Naive thymus-derived CD8-positive, alpha-beta T cell (primary cell): ENCODE measurements around the gene RHPN2. TPM values are rescaled to one million over a fixed set of nuclear protein-coding genes. Genes with fewer than 3 reads are reported as not detected.
"Not testable (repeated sequence)": the region's sequence is repeated elsewhere in the genome, so short reads cannot be mapped to it uniquely, and the experiment has no call there.

ENCODE experiments used
- ATAC-seq, 2 donors: fragments of 150-1000 bp; cut with Tn5 transposase in 1 of 2; sonication (Bioruptor Pico), chemical (Tn5 transposase) in 1 of 2; 1 replicate in 1 of 2; 2 replicates in 1 of 2; pipeline ENCODE4 v1.10.0; 2021; ENCODE audit warnings: mild to moderate bottlenecking in 2 of 2, moderate library complexity in 2 of 2
- POLR2A ChIA-PET: fragments of 350-600 bp; sonication (Branson Sonifier 250); formaldehyde crosslinking; loops from one replicate; lab custom pipeline; 2021; ENCODE audit warnings: antibody characterized with exemption; lab: Charles Lee
- DNase-seq, 10 donors: peaks; one replicate each; pipeline versions ENCODE4 v3.0.0 to v3.0.0-alpha.2; 2020 to 2022
- H3K27ac Mint-ChIP-seq, 10 donors: one replicate each; pipeline ENCODE4 v1.8.0; 2020 to 2022; ENCODE audit warnings: mild to moderate bottlenecking in 10 of 10, mixed read lengths in 10 of 10, moderate library complexity in 4 of 10, inconsistent platforms in 1 of 10
- H3K27me3 Mint-ChIP-seq, 5 donors: one replicate each; pipeline ENCODE4 v1.8.0; 2021 to 2022; ENCODE audit warnings: mixed read lengths in 5 of 5
- H3K36me3 Mint-ChIP-seq, 3 donors: one replicate each; pipeline ENCODE4 v1.8.0; 2020 to 2022; ENCODE audit warnings: mixed read lengths in 3 of 3, mild to moderate bottlenecking in 2 of 3, inconsistent platforms in 1 of 3
- H3K4me1 Mint-ChIP-seq, 4 donors: one replicate each; pipeline ENCODE4 v1.8.0; 2021 to 2022; ENCODE audit warnings: mixed read lengths in 4 of 4
- H3K4me3 Mint-ChIP-seq, 10 donors: one replicate each; pipeline ENCODE4 v1.8.0; 2020 to 2022; ENCODE audit warnings: mild to moderate bottlenecking in 10 of 10, mixed read lengths in 10 of 10, moderate library complexity in 6 of 10, inconsistent platforms in 1 of 10
- H3K9me3 Mint-ChIP-seq, 9 donors: one replicate each; pipeline ENCODE4 v1.8.0; 2020 to 2022; ENCODE audit warnings: mixed read lengths in 9 of 9, mild to moderate bottlenecking in 3 of 9, inconsistent platforms in 1 of 9, moderate library complexity in 1 of 9
- polyA plus RNA-seq, 3 donors: library from polyadenylated mRNA; unstranded; fragments of 300-500 nt; fragmentation: Illumina TruSeq; gene quantifications; one replicate each; pipeline ENCODE4 v1.2.3, GENCODE V29; 2021
- total RNA-seq, 8 experiments: library from RNA in 2 of 8; stranded (reverse) in 2 of 8; gene quantifications; one replicate each; pipeline ENCODE4 v1.2.3 and lab custom pipeline; 2021 to 2026

Gene RHPN2
- total and polyA plus RNA-seq, 5 experiments from 2014 or later, result 0.06 to 2.8 (median 1.8) TPM

GRCh38 chr19:32979807-32980206 is 84.9 kb downstream of the RHPN2 start:
- H3K27me3 Mint-ChIP-seq, H3K36me3 Mint-ChIP-seq, H3K27ac Mint-ChIP-seq, H3K4me3 Mint-ChIP-seq, POLR2A ChIA-PET, ATAC-seq, DNase-seq, H3K4me1 Mint-ChIP-seq, H3K9me3 Mint-ChIP-seq: not testable (repeated sequence)

- POLR2A ChIA-PET, result interaction anchor here (0.7 kb wide), 2 partner anchors 10 to 122 kb away, joined by 4 to 6 read pairs; no protein-coding TSS in a partner anchor
These were observed 86.9 kb downstream of the RHPN2 start for GRCh38 chr19:32977813-32978212.

GRCh38 chr19:32977280-32977679 is 87.4 kb downstream of the RHPN2 start:
- ATAC-seq (no peak), DNase-seq (no peak)
- Mint-ChIP-seq H3K4me3 (no peak overlapping the region), H3K9me3 (peaks cover 0 to 1% (median 0%) of the 10 kb centered on the region in 9 donors), H3K27me3 (no peaks in the 10 kb centered on the region), H3K4me1 (peaks cover under 1 to 7% (median 2%) of the 10 kb centered on the region in 4 donors), H3K27ac (no peak overlapping the region), H3K36me3 (peaks cover 0 to 5% (median 0%) of the 10 kb centered on the region in 3 donors)
- POLR2A ChIA-PET, result interaction anchor here (0.7 kb wide), 1 partner anchor 11 kb away, joined by 6 read pairs; no protein-coding TSS in a partner anchor

More at GRCh38 chr19:32977813-32978212, 86.9 kb downstream of the RHPN2 start:
- not testable (repeated sequence) for DNase-seq, H3K27me3 Mint-ChIP-seq, H3K4me1 Mint-ChIP-seq, H3K27ac Mint-ChIP-seq, H3K36me3 Mint-ChIP-seq, H3K4me3 Mint-ChIP-seq, H3K9me3 Mint-ChIP-seq, ATAC-seq

GRCh38 chr19:32976223-32976805 is 88.4 kb downstream of the RHPN2 start:
- no peak overlapping the region for H3K4me3 Mint-ChIP-seq
- DNase-seq (peak; percentile 35 to 84 (median 61)), ATAC-seq (no peak)
- peaks cover 9 to 15% (median 10%) of the 10 kb centered on the region in 4 donors for H3K4me1 Mint-ChIP-seq
- POLR2A ChIA-PET, result interaction anchor here (0.6 to 1.6 kb wide), 4 partner anchors 105 to 319 kb away, joined by 3 to 6 read pairs (median 4); no protein-coding TSS in a partner anchor
- peaks cover 0 to 1% (median 0%) of the 10 kb centered on the region in 9 donors for H3K9me3 Mint-ChIP-seq
- no peak overlapping the region for H3K27ac Mint-ChIP-seq
- H3K27me3 Mint-ChIP-seq, result no peaks in the 10 kb centered on the region
- H3K36me3 Mint-ChIP-seq, result peaks cover 0 to 5% (median 0%) of the 10 kb centered on the region in 3 donors

DNA sequence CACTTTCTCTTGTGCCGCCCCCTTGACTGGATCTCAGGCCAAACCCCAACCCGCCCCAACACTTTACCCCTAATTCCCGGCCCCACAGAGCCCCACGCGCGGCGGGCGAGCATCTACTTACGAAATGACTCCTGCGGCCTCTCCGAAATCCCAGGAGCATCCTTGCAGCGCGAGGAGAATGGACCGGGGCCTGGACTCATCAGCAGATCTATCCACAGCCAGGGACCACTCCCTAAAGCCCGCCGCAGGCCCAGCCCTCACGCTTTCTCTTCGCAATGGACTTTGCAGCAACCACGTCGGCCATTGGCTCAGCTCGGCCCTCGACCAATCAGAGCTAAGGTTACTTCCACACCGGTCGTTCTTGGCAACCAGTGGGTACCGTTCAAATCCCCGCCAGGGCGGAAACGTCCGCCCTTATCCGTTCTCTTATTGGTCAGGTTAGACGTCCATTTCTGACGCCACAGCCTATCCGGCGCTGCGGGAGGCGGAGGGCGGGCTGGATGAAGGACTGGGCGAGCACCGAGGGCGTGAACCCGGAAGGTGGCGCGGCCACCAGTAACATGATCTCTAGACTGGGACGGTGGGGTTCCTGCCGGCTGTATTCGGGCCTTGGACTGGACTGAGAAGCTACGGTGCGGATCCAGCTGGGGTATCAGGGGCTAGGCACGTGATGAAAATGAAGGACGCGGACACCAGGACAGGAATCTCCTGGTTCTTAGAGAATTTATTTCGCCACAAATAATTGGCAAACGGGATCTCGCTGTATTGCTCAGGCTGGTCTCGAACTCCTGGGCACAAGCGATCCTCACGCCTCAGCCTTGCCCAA is 92.8 kb downstream of the RHPN2 start, which contains the start of the genes CEP89 and FAAP24:
Gene CEP89, minus strand, starts transcription at position 244 of the 826 bp plus-strand sequence. Its CDS starts 84 bp downstream, at position 160.
Gene FAAP24, plus strand, starts transcription at position 528 of the 826 bp plus-strand sequence. CDS start 955 bp downstream, outside the sequence.
- POLR2A ChIA-PET, result interaction anchor here (0.8 to 1.9 kb wide), 7 partner anchors 178 to 1200 kb away, joined by 3 to 9 read pairs (median 4); partner anchors contain the start of genes NUDT19 and PDCD5
- Mint-ChIP-seq H3K27me3 (no peaks in the 10 kb centered on the region), H3K4me1 (peaks cover 13 to 24% (median 22%) of the 10 kb centered on the region in 4 donors)

DNA sequence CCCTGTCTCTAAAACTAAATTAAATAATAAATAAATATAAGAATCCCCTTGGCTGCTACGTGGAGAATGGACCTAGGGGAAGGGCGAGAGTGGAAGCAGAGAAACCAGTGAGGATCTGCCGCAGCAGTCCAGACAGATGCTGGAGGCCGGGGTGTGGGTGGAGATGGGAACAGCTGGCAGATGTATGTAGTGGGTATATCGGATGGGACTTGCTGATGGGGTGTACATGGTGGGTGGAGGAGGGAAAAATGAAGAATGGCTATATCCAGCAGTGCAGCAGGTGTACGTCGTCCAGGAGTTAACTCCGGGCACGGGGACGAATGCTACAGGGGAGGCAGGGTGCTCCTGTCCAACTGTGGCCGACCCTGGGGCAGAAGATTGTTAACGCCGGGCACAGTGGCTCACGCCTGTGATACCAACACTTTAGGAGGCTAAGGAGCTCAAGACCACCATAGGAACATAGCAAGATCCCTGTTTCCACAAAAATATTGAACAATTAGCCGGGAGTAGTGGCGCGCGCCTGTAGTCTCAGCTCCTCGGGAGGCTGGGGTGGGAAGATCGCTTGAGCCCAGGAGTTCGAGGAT is 93.6 kb downstream of the RHPN2 start:
- DNase-seq (no peak), ATAC-seq (no peak)
- POLR2A ChIA-PET, result interaction anchor here (1.0 to 1.9 kb wide), 4 partner anchors 206 to 1201 kb away, joined by 3 to 9 read pairs (median 6); partner anchors contain the start of gene NUDT19

More for the DNA sequence above, 92.8 kb downstream of the RHPN2 start, which contains the start of the genes CEP89 and FAAP24:
- ATAC-seq (peak; percentile 98 to 99), DNase-seq (peak; percentile 88 to 100 (median 99))
- Mint-ChIP-seq H3K27ac (peak within 1 kb of the TSS; percentile 94 to 98 (median 96)), H3K9me3 (peaks cover 0 to 1% (median 0%) of the 10 kb centered on the region in 9 donors), H3K4me3 (peak within 1 kb of the TSS; percentile 98 to 100 (median 99)), H3K36me3 (peaks cover 0 to 4% (median 0%) of the 10 kb centered on the region in 3 donors)

GRCh38 chr19:32969549-32969948 is 95.1 kb downstream of the RHPN2 start:
- Mint-ChIP-seq H3K9me3 (no peaks in the 10 kb centered on the region), H3K36me3 (peaks cover 0 to 15% (median 2%) of the 10 kb centered on the region in 3 donors), H3K4me3 (peak overlapping the region in 1 of 10 donors; percentile 57), H3K27me3 (no peaks in the 10 kb centered on the region), H3K4me1 (peaks cover 10 to 23% (median 20%) of the 10 kb centered on the region in 4 donors), H3K27ac (no peak overlapping the region)
- ATAC-seq (no peak), DNase-seq (no peak)
- POLR2A ChIA-PET, result no interaction called here

More for the DNA sequence above, 93.6 kb downstream of the RHPN2 start:
- Mint-ChIP-seq H3K4me3 (peak overlapping the region; percentile 98 to 100 (median 99)), H3K27ac (peak overlapping the region in 7 of 10 donors; percentile 96 to 98 (median 97)), H3K9me3 (peaks cover 0 to 1% (median 0%) of the 10 kb centered on the region in 9 donors), H3K27me3 (no peaks in the 10 kb centered on the region), H3K4me1 (peaks cover 13 to 23% (median 20%) of the 10 kb centered on the region in 4 donors), H3K36me3 (peaks cover 0 to 6% (median 0%) of the 10 kb centered on the region in 3 donors)

DNA sequence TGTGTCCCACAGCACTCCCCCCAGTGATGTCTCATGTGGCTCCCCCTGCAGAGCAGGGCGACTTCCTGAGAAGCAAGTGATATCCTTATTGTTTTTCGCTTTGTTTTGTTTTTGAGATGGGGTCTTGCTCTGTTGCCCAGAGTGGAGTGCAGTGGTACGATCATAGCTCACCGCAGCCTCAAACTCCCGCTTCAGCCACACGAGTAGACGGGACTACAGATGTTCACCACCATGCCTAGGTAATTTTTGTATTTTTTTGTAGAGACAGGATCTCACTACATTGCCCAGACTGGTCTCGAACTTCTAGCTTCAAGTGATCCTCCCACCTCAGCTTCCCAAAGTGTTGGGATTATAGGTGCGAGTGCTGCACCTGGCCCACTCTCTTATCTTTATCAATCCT is 97.9 kb downstream of the RHPN2 start:
- H3K27ac Mint-ChIP-seq, result peak overlapping the region in 2 of 10 donors; percentile 43 to 45
- peaks cover 4 to 41% (median 15%) of the 10 kb centered on the region in 3 donors for H3K36me3 Mint-ChIP-seq
- H3K4me3 Mint-ChIP-seq, result no peak overlapping the region
- no peaks in the 10 kb centered on the region for H3K9me3 Mint-ChIP-seq
- peaks cover 6 to 17% (median 13%) of the 10 kb centered on the region in 4 donors for H3K4me1 Mint-ChIP-seq
- no peak for ATAC-seq
- POLR2A ChIA-PET, result no interaction called here
- no peaks in the 10 kb centered on the region for H3K27me3 Mint-ChIP-seq
- no peak for DNase-seq

GRCh38 chr19:32945260-32945659 is 119.4 kb downstream of the RHPN2 start:
- POLR2A ChIA-PET, result no interaction called here
- peaks cover 0 to 3% (median 0%) of the 10 kb centered on the region in 9 donors for H3K9me3 Mint-ChIP-seq
- H3K4me1 Mint-ChIP-seq, result peaks cover 0 to 2% (median 0%) of the 10 kb centered on the region in 4 donors
- peaks cover 9 to 74% (median 47%) of the 10 kb centered on the region in 3 donors for H3K36me3 Mint-ChIP-seq
- no peak overlapping the region for H3K27ac Mint-ChIP-seq
- ATAC-seq (no peak), DNase-seq (no peak)
- H3K4me3 Mint-ChIP-seq, result no peak overlapping the region
- H3K27me3 Mint-ChIP-seq, result no peaks in the 10 kb centered on the region

GRCh38 chr19:32941273-32941672 is 123.4 kb downstream of the RHPN2 start:
- H3K27me3 Mint-ChIP-seq, POLR2A ChIA-PET, ATAC-seq, H3K4me3 Mint-ChIP-seq, H3K4me1 Mint-ChIP-seq, DNase-seq, H3K9me3 Mint-ChIP-seq: not testable (repeated sequence)
- peak overlapping the region in 1 of 10 donors; percentile 62 for H3K27ac Mint-ChIP-seq
- H3K36me3 Mint-ChIP-seq, result peaks cover 8 to 65% (median 23%) of the 10 kb centered on the region in 3 donors

- Mint-ChIP-seq H3K27ac (no peak overlapping the region), H3K4me3 (no peak overlapping the region), H3K36me3 (peaks cover 6 to 49% (median 22%) of the 10 kb centered on the region in 3 donors), H3K9me3 (no peaks in the 10 kb centered on the region), H3K27me3 (no peaks in the 10 kb centered on the region), H3K4me1 (peaks cover 0 to 7% (median 3%) of the 10 kb centered on the region in 4 donors)
- no peak for DNase-seq
- POLR2A ChIA-PET, result no interaction called here
- no peak for ATAC-seq
These were observed 128.6 kb downstream of the RHPN2 start for GRCh38 chr19:32936065-32936464.

DNA sequence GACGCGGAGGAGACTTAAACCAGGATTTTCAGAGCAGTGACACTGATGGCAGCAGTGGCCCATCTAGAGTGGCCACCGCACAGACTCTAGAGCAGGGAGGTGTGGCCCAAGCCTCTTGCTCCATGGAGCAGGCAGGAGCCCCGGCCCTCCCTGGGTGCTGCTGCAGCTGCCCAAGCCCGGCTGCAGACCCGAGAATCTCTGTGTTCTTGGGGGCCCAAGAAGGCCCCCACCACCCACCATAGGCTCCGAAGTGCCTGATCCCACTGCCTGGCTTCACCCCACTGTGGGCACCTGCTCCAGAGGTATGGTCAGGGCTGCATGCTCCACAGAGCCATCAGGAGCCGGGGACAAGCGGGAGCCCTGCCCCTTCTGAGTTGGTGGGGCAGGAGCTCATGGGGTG is 129.1 kb downstream of the RHPN2 start:
- POLR2A ChIA-PET, result no interaction called here

More for the DNA sequence above, 129.1 kb downstream of the RHPN2 start:
- Mint-ChIP-seq H3K27me3 (no peaks in the 10 kb centered on the region), H3K4me3 (no peak overlapping the region), H3K27ac (no peak overlapping the region), H3K4me1 (peaks cover 0 to 7% (median 3%) of the 10 kb centered on the region in 4 donors), H3K36me3 (peaks cover 6 to 53% (median 27%) of the 10 kb centered on the region in 3 donors), H3K9me3 (no peaks in the 10 kb centered on the region)
- ATAC-seq (no peak), DNase-seq (no peak)
